Measurements from ENCODE around the gene ADGRG6. TPM values are rescaled to one million over a fixed set of nuclear protein-coding genes. Genes with fewer than 3 reads are reported as not detected.

Gene ADGRG6
- total and polyA plus RNA-seq, 9 of the 15 experiments (the other 6 are each of a cell fraction or from before 2014, with no cell fraction given) = under 0.01 to 0.11 (median 0.05) TPM; not detected in 5

DNA sequence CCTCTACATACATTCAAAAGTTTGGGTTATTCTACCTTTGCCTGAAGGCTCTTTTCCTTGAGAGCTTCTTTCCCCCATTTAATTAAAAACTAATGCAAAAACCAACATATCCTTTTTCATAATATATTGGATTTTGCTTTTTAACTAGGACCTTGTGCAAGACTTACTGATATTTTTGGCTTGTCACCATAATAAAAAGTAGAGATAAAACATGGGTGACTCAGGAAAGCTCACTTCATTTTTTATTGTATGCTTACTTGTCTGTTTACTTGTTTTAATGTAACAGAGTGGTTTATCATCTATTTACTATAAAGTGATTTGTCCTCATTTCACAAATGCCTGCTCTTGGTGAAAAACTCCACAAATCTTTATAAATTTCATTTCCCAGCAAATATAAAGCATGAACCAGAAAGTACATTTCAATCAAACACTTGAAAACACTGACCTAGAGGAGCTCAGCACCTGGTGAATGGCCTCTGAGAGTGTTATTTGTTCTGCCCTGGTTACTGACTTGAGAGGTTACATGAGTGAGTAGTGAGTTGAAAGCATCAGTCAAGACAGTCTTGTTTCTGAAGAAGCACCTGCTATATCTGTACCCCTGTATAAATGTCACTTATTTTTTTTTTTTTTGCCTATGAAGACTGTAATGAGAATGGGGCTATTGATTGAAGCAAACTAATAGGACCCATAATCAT, 20.8 kb downstream of the ADGRG6 start (continued):
- TF ChIP-seq, protein P1, sequence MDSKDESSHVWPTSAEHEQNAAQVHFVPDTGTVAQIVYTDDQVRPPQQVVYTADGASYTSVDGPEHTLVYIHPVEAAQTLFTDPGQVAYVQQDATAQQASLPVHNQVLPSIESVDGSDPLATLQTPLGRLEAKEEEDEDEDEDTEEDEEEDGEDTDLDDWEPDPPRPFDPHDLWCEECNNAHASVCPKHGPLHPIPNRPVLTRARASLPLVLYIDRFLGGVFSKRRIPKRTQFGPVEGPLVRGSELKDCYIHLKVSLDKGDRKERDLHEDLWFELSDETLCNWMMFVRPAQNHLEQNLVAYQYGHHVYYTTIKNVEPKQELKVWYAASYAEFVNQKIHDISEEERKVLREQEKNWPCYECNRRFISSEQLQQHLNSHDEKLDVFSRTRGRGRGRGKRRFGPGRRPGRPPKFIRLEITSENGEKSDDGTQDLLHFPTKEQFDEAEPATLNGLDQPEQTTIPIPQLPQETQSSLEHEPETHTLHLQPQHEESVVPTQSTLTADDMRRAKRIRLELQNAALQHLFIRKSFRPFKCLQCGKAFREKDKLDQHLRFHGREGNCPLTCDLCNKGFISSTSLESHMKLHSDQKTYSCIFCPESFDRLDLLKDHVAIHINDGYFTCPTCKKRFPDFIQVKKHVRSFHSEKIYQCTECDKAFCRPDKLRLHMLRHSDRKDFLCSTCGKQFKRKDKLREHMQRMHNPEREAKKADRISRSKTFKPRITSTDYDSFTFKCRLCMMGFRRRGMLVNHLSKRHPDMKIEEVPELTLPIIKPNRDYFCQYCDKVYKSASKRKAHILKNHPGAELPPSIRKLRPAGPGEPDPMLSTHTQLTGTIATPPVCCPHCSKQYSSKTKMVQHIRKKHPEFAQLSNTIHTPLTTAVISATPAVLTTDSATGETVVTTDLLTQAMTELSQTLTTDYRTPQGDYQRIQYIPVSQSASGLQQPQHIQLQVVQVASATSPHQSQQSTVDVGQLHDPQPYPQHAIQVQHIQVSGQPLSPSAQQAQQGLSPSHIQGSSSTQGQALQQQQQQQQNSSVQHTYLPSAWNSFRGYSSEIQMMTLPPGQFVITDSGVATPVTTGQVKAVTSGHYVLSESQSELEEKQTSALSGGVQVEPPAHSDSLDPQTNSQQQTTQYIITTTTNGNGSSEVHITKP (IDR thresholded peaks at IDR 0.05; ENCODE audit: partially characterized antibody) = no peak
- TF ChIP-seq KAT2B (IDR thresholded peaks at IDR 0.05; ENCODE audit: low read depth, low read length) (no peak), ZNF239 (CRISPR knock-in tag; IDR thresholded peaks at IDR 0.05) (no peak), NFATC3 (IDR thresholded peaks at IDR 0.05) (no peak), NBN (IDR thresholded peaks at IDR 0.05; ENCODE audit: low read depth) (no peak), HNRNPUL1 (IDR thresholded peaks at IDR 0.05; ENCODE audit: low read length) (no peak), SAFB2 (IDR thresholded peaks at IDR 0.05; ENCODE audit: borderline replicate concordance, low read depth, low read length, severe bottlenecking) (no peak), HNRNPK (IDR thresholded peaks at IDR 0.05; ENCODE audit: low read depth, low read length, poor library complexity, severe bottlenecking) (no peak)
